ENCODE data around the gene USP35.

GRCh38 chr11:78199015-78199652, 10.4 kb downstream of the USP35 start:
- TF ChIP-seq EZH2 (IDR thresholded peaks at IDR 0.05; ENCODE audit: insufficient read depth, poor library complexity, severe bottlenecking), result no peak
- TF ChIP-seq EZH2phosphoT487 (IDR thresholded peaks at IDR 0.05; ENCODE audit: insufficient read depth, low read depth), result no peak
